Inflammatory macrophage treated with lipopolysaccharide for 4 hours (primary cell): ENCODE results near the gene BNIP5.

Experiments used
- DNase-seq: peaks from one replicate; pipeline ENCODE4 v3.0.0-alpha.2; 2020

Gene BNIP5, protein sequence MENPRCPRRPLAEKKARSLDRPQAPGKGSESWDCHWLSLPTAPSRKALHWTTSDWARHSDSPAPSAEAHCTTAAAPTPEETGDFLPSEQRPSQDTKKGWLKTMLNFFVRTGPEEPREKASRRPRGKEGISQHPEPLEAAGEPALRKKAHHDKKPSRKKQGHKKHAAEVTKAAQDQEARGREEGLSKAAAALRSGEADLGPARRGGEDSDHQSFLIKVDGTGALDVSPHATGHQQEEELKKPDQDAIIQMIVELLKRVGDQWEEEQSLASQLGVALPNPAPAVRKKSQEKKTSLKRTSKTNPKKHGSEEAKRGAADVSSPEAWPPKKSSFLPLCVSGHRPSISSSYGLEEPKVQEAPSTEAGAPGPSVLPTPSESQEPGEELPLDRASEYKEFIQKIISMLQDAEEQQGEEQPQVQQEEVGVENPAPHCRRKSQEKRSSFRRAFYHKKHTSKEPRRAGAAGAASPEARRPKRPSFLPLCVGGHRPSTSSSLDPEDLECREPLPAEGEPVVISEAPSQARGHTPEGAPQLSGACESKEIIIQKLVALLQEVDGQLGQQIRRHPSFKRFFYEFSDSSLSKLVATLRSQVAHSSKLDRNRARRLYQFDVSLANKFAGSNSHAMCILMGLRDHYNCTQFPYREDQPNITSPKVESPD

DNA sequence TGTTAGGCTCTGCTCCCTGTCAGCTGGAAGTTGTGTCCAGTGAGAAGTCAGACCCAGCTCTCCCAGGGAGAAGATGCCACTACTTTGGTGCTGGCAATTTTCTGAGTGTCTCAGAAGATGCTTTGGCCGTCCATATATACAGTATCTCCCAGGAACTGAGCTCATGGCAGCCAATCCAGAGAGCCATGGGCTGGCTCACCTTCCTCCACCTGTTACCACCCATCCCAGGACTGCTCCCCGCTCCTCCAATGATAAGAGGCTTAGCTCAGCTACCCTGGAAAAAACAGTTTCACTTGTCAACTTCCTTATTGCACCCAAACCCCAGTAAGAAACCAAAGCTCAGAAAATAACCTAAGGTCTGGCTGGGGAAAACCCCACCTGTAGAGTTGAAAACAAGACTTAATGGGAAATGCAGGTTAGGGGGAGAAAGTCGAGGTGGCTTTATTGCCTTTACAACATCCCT is at the start of gene BNIP5:
BNIP5 (minus strand) TSS at position 110 of the 463 bp plus-strand sequence. CDS start 6,198 bp downstream, outside the sequence.
- no peak for DNase-seq

DNA sequence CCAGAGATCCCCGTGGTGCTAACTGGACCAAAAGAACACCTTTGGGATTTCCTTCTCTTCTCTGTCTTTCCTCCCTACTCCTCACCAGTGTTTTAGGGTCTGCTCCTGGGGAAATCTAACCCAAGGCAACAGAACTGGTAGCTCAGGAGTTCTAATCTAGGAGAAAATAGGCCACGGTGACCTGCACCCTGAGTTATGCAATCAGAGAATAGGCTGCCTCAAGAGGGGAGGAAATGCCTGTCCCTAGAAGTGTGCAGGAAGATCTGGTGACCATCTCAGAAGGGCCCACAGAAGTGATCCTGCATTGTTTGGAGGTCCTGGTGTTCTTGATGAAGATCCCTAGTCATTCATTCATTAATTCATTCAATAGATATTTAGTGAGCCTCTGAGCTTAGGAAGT is 47.4 kb upstream of the BNIP5 start:
- DNase-seq, result no peak

DNA sequence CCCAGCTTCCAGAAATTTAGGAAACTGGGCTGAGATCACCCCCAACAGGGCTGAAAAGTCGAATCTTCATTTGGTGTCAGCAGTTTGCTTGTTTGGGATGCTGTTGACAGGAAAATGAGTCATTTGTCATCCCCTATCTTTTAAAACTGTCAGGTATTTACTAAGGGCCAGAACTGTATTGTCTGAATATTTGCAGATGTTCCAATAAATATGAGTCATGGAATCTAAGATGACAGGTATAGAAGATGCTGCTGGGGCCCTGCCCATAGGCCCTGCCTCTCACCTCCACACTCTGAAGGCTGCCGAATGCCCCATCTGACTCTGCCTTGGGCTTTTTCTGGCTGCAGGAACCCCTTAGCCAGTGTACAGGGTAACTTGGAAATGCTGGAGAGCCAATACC is 46.9 kb upstream of the BNIP5 start:
- no peak for DNase-seq

DNA sequence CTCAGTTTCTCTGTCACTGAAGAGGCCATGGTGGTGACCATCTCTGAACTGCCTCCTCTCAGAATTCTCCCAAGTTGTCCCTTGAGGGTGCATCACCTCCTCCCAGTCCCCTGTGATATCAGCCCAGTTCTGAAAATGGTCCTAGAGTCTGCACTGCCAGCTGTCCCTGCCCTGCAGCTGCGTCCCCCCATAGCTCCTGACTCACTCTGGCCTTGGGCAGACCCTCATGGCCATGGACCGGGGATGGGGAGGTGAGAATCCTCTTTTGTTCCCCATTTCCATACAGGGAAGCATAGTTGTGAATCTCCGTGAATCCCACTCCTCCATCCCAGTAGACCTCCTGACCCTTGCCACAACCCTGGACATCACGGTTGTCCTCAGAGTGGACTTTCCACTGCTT is 46.3 kb upstream of the BNIP5 start:
- no peak for DNase-seq

DNA sequence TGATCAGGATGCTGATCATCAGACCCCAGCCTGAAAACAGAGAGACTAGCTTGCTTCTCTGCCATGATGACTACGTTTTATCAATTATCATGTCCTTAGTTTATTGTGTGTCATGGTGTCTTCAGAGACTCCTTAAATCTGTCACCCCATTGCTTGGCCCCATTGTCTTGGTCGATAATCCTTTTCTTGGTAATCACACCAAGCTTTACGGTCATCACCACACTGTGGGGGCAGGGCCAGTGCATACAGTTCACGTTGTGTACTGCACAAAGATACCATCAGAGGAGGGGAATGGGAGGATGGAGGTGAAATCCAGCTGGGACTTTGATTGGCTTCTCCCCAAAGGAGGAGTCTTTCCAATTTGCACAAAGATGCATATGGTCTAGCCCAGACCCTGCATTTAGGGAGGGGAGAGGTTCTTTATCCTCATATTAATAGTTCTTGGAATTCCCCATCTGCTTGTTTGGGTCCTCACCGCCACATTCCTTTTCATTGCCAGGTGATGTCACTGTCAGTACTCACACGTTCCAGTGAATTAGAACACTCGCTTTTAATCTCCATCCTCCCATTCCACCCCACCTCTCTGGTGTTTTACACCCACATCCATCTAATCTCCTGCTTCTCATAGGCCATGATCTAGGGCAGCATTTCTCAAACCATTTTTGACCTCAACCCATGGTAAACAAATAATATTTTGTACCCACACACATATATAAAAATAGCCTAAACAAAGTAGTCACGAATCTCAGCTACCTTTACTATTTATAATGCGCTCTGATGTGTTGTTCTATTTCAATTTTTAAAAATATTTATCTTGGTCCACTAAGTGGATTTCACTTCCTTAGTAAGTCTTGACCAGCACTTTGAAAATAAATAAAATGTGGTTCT is 45.1 kb upstream of the BNIP5 start:
- no peak for DNase-seq

DNA sequence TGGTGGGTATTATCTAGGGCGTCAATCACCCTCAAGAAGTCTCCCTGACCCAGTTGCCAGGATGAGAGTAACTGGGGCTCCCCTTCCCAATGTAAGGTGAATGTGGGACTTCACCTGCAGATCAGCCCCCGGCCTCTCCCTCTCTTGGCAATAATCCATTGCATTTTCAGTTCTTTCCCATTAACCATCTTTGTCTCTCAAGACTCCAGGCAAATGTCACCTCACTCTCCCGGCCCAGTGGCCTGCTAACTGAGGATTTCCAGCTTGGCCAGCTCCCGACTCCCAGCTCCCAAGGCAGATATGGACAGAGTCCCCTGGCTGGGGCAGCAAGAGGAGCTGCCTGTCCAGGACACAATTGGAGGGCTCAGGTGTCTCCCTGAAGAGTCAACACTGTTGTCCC is 43.5 kb upstream of the BNIP5 start:
- DNase-seq, result no peak

DNA sequence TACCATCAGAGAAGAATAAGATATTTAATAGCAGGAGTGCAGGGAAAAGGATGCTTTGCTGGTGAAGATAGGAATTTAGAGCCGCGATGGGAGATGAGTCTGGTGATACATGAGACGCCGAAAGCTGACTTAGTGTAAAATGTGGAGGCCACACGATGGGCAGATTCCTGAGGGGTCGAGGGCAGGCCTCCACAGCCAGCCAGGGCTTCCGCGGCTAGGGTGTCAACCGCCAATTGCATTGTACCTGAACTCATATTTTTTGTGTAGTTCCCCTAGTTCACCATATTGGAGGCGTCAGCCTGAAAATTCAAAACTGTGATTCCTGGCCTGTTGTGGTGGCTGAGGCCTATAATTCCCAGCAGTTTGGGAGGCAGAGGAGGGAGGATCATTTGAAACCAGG is 42.2 kb upstream of the BNIP5 start:
- no peak for DNase-seq

DNA sequence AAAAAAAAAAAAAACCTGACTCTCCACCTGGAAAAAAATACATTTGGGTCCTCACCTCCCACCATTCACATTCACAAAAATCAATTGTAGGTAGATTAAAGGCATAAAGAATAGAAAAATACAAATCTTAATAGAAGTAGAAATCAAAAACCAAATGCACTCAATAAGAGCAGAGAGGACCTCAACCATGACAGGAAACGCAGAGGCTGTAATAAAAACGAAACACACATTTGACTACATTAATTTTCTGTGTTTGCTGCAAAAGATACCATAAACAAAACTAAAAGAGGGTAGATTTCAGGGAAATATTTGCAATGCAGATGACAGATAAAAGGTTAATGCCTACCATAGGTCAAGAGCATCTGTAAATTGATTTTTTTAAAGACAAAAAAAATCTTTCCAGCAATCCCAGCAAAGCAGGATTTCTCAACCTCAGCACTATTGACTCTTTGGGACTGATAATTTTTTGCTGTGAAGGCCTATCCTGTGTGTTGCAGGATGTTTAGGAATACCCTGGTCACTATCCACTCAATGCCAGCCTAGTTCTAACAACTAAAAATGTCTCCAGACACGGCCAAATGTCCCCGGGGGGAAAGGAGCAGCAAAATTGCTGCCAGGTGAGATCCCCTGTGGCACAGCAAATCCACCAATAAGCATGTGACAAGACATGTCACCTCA is 41.7 kb upstream of the BNIP5 start:
- DNase-seq, result no peak

DNA sequence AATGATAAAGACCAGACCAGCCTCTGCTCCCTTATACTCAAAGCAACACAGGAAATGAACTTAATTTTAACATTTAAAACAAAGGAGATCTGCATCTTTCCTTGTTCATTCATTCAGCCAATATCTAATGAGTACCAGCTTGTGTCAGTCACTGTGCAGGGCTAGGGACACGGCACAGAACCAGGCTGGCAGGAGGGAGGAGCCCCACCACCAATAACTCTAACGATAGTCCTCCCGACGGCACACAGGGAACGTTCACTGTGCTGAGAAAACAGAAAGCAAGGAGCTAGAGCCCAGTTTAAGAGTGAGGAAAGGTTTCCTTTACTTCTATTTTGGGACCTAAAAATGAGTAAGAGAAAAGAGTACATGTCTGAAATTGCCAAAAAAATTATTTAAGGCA is 40.9 kb upstream of the BNIP5 start:
- no peak for DNase-seq

DNA sequence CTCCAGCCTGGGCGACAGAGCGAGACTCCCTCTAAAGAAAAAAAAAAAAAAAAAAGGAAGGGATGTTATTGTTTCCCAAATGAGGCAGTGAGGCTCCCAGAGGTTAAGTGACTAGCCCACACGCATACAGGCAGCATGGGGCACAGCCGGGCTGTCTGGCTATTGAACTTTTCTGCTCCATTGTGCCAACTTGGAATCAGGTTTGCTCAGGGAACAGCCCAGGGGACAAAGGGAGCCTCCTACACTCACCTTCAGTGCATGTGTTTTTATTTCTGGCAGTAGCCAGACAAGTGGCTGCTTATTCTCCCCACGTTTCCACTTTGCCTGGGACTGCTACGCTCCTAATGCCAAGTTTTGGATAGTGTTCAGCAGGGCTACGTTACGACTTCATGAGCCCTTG is 40.1 kb upstream of the BNIP5 start:
- no peak for DNase-seq

DNA sequence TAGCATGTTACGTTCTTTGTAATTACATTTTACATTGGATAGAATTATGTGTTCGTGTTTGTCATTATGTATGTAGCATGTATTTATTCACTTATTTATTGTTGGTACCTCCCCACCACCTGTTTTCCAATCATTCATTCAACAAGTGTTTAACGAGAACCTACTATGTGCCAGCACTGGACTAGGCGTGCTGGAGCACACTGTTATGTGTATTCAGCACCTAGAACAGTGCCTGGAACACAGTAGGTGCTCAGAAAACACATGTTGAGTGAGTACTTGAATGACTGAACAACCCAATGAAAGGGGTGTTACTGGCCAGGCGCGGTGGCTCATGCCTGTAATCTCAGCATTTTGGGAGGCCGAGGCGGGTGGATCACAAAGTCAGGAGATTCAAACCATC is 39.5 kb upstream of the BNIP5 start:
- DNase-seq, result no peak

DNA sequence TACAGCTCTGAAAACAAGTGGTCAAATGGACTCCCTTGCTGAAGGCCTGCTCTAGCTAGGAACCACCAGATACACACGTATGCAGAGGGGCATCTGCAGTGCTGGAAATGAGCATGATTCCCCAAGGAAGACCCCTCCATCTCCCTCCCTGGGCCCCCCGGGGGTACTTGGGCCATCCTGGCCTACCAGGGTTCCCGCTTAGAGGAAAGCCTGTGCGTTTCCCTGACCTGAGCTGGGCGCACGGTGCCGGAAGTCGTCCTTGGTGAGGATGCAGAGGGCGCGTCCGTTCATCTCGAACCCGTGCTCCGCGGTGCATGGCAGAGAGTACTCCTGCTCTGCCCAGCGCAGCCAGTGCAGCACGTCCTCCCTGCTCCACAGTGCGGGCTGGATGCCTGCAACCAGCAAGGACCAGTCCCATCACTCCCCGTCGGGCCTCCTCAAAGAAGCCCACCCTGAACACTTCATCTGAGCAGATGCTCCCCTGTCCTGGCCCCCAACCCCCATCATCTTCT is 39.0 kb upstream of the BNIP5 start:
- no peak for DNase-seq

DNA sequence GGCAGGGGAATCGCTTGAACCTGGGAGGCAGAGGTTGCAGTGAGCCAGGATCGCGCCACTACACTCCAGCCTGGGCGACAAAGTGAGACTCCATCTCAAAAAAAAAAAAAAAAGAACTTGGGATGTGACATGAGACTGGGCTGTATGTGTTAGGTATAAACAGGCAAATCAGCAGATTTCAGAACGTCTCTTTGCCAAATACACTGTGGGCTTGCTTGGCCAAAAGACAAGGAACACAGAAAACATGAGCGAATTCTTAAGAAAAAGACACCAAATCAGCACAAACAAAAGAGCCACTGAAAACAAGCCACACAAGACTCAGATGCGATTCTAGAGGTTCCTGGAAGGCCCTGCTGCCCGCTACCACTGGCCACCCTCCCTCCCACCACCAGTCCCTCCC is 38.3 kb upstream of the BNIP5 start:
- DNase-seq, result no peak

DNA sequence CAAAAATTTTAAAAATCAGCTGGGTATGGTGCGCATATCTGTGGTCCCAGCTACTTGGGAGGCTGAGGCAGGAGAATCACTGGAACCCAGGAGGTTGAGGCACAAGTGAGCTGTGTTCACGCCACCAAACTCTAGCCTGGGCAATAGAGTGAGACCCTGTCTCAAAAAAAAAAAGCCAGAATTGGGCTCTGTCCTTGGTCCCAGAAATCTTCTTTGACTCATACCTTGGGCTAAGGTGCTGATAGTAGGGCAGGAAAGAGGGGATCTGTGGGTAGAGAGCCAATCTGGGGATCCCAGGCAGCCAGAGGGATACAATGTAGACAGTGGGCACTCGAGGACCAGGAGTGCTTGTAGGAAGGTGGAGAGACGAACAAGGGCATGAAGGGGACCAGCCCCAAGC is 37.5 kb upstream of the BNIP5 start:
- no peak for DNase-seq

DNA sequence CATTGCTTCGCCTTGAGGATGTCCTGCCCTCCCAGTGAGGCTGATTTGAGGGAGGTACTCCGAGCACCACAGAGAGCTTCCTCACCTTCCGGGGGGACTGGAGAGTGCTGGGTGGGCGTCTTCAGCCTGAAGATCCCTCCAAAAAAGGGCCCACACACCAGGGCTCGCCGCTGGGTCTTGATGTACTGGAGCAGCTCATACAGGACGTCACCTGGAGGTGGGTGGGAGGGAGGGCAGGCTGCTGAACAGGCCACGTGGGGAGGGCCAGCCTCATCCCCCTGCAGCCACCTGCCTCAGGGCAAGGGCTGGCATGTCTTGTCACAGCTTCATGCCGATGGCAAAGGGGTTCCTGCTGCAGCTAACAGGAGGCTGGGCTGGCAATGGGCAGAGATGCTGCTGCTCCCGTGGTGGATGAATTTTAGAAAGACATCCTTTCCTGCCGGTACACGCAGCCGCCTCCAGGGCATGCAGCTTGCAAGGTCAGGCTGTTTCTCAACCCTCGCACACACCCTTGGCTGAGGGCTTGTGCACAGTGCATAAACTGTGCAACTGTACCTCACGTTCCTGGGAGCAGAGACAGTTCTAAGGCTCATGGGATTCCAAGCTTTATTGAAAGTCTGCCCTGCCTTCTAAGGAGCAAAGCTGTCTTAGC is 36.8 kb upstream of the BNIP5 start:
- no peak for DNase-seq

DNA sequence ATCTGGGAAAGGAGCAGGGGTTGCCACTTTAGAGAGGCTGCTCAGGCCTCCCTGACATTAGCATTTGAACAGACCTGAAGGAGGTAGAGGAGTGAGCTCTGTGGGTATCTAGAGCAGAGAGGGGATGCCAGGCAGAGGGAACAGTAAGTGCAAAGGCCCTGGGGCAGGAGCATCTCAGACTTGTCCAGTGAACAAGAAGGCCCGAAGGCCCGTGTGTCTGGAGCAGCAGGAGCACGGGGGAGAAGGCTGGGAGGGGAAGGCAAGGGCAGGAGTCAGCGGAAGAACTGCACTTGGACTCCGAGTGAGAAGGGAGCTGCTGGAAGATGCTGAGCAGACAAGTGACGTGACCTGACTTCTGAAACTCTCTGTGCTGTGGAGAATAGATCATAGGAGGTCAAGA is 35.4 kb upstream of the BNIP5 start:
- no peak for DNase-seq

DNA sequence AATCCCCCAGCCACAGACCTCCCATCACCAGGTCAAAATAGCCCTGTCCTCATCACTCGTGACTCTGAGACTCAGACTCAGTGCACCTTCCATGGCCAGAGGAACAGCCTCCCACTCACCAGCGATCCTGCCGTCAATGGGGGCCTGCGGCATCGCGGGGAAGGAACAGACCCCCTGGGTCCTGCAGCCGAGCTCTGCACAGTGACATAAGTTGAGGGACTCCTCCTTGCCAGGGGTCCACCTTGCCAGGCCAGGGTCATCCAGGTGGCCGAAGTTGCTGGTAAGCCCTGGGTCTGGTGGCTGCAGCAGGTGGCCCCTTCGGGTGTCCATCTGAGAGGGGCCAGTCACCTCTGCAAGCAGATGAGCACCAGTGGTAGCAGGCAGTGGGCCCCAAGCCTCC is 34.5 kb upstream of the BNIP5 start:
- no peak for DNase-seq

DNA sequence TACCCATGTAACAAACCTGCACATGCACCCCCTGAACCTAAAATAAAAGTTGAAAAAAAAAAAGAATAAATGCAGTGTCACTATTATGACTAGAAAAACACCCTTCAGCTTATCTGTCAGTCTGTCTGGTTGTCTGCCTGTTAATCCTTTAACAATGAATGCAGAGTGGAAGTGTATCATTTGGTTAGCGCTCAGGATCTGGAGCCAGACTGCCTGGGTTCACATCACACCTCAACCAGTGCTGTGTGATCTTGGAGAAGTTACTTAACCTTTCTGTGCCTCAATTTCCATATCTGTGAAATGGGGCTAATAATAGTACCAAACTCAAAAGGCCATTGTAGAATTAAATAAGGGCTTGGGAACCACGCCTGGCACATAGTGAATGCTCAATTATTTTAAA is 34.0 kb upstream of the BNIP5 start:
- no peak for DNase-seq

DNA sequence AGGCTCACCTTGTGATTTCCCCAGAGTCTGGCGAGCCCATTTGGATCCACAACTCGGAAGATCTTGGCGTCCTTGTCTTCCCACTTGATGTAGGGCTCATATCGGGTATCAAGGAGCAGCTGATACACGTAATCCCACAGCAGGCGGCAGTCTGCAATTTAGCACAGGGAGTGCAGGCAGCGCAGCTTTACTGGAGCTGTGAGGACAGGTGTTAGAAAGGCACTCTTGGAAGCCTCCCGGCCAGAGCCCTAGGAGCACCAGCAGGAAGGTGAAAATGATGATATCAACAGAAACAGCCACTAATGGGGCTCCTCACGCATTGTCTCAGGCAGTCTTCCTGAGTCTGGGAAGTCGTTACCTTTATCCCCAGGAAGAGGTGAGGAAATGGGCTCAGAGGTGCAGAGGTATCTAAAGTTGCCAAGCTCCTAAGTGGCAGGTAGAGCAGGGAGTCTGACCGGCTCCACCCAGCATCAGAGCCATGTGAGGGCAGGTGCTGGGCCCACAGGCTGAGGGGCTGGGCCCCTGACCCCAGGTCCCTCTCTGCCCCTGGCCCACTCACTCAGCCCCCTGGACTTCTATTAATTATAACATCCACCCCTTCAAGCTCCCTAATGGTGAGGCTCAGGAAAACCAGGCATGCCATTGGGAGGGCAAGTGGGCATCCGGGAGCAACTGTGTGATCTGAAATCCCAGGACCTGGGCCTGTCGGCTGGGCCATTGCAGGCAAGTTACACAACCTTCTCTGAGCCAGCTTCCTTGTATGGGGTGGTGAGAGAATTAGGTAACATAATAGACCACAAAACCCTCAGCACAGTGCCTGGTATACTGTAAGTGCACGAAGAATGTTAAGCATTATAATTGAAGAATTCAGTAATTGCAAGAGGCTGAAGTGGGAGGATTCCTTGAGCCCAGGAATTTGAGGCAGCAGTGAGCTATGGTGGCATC is 32.5 kb upstream of the BNIP5 start:
- peak; percentile 81 for DNase-seq

DNA sequence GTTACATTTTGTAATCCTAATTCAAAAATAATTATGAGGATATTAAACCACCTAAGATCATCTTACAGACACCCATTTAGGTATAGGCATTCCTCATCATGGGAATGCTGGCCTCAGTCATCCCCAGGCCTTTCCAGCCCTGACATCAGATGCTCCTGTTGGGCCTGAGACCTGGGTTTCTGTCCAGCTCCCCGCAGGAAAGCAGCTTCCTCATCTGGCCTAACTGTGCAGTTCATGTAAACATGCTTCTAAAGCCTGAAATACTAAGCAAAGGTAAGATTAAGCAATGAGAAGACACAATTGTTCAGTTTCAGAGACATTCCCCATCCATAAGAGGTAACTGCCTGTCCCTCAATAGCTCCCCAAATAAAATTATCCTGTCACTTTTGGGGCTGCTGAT is 31.7 kb upstream of the BNIP5 start:
- DNase-seq, result no peak

DNA sequence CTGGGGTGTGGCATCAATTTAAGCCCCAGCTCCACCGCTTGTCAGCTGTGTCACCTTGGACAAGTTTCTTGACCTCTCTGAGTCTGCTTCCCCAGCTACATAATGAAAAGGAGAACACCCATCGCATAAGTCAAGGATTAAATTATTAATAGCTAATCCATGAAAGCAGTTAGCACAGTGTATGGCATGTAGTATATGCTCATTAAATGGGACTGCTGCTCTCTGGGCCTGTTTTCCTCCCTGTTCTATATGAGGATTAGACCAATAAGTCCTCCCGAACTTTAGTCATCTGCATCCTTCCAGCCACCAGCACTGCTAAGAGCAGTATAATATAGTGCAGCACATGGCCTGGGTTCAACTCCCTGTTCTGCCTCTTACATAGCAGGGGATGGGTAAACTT is 31.1 kb upstream of the BNIP5 start:
- DNase-seq, result no peak
